GM18907 (cell line): Measurements from ENCODE around the gene SLA2.
"Not testable (repeated sequence)": the region's sequence is repeated elsewhere in the genome, so short reads cannot be mapped to it uniquely, and the experiment has no call there.

Experiments
- ATAC-seq: cut with Tn5 transposase; IDR thresholded peaks from one replicate; pipeline ENCODE4 v1.9.1; 2021; ENCODE audit warnings: mild to moderate bottlenecking, moderate library complexity; ENCODE audit not compliant: unreplicated experiment

The SLA2 gene

DNA sequence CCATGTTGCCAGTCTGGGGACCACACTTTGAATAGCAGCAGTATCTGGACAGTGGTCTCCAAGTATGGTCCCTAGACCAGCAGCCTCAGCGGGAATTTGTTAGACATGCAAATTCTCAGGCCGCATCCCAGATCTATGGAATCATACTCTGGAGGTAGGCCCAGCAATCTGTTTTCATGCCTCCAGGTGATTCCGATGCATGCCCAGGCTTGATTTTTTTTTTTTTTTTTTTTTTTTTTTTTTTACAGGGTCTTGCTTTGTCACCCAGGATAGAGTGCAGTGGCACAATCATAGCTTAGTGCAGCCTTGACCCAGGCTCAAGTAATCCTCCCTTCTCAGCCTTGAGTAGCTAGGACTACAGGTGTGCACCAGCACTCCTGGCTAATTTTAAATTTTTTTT lies 682 bp upstream of the SLA2 start:
- no peak for ATAC-seq

DNA sequence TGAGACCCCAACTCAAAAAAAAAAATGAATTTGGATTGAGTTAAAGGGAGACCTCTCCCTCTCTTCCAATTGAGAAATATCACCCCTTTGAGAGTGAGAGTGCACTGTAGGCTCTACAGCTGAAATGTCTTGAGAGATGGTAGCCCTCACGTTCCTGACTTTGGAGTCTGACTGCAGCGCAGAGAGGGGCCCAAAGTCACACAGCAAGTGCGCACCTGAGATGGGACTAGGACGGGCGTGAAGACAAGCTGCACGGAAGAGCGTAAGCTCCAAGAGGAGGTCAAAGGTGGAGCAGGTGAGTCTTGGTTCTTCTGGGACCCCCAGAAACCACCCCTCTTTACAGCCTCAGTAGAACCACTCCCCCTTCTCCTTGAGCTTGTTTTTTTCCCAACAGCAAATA lies 643 bp downstream of the SLA2 start:
- no peak for ATAC-seq

DNA sequence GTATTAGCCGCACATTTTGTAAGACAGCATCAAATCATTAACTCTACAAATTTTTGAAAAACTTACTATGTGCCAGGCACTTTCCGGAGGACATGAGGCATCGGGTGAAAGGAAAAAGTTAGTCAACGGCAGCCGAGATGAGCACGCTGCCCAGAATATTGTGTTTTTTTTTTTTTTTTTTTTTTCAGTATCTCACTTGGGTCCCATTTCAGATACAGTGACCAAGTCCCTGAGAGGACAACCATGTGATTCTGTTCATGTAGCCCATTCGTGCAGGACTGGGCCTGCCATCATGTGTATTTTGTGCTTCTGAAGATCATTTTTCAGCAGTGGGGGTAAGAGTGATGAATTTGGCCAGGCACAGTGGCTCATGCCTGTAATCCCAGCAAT lies 1.3 kb downstream of the SLA2 start:
- ATAC-seq: no peak

DNA sequence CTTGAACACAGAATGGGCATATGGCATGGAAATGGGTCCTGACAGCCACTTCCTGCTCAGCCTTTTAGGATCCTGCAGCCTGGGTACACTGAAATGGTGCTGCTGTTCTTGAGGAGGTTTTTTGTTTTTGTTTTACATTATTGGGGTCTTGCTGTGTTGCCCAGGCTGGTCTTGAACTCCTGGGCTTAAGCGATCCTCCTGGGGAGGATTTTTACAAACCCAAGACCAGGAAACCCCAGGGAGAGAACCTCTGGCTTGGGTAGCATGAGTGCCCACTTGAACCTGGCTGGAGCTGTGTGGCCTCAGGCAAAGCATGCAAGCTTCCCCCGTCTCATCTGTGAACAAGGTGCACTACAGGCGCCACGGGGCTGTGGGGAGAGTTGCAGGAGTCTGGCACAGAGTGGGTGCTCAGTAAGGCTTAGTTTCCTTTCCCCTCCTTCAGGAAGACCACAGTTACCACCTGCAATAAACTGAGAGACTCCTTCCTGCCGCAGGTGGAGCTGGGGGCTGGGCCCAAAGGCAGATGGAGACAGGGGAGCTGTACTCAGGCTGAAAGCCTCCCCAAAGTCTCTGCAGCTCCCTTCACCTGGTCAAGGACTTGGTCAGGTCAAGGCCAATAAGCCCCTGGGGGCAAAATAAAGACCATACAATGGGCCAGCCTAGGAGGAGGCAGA lies 1.8 kb downstream of the SLA2 start:
- no peak for ATAC-seq

DNA sequence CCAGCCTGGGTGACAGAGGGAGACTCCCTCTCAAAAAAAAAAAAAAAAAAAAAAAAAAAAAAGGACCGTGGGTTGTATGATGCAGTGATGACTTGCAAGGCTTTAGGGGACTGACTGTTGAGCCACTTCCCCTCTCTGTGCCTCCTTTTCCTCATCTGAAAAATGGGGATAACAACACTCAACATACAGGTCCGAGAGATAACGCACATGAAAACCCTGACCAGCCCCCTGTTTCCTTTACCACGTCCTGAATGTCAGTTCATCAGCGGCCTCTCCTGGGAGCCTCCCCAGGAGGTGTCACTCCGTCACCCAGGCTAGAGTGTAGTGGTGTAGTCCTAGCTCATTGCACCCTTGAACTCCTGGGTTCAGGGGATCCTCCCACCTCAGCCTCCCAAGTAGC lies 3.9 kb downstream of the SLA2 start:
- no peak for ATAC-seq

DNA sequence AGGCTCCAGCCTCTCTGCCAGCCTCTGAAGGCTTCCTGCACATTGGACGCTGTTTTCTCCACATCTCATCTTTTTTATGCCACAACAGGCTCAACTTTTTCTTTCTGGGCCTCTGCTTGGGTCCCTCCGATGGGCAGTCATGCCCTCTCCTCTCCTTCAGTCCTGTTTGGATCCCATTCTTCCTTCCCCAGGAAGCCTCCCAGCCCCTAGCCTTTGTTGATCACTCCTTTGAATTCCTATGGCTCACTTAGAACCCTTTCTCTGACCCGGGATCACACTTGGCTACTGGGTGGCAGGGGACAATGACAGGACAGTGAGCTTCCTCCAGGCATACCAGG lies 4.5 kb downstream of the SLA2 start:
- no peak for ATAC-seq

DNA sequence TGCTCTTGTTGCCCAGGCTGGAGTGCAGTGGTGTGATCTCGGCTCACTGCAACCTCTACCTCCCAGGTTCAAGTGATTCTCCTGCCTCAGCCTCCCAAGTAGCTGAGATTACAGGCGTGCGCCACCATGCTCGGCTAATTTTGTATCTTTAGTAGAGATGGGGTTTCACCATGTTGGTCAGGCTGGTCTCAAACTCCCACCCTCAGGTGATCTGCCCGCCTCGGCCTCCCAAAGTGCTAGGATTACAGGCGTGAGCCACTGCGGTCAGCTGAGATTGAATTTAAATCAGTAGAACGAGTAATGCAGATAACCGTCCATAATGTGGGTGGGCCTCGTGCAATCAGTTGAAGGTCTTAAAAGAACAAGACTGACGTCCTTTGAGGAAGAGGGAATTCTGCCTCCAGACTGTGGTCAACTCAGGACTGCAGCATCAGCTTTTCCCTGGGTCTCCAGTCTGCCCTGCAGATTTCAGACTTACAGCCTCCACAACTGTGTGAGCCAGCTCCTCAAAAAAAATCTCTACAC lies 7.1 kb downstream of the SLA2 start:
- not testable (repeated sequence) for ATAC-seq

DNA sequence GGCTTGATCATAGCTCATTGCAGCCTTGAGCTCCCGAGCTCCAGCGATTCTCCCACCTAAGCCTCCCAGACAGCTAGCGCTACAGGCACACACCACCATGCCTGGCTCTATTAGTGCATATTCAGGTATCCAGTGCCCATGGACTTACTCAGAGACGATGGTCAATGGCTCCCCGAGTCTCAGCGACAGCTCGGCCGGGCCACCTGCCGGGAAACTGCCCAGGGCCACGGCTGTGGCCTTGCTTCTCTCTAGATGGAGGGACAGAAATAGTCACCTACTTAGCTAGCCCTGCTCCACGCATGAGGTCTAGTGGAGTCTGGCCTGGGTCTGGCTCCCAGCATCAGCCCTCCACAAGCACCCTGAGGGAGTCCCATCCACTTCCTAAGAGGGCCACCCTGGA lies 11.7 kb downstream of the SLA2 start:
- no peak for ATAC-seq

DNA sequence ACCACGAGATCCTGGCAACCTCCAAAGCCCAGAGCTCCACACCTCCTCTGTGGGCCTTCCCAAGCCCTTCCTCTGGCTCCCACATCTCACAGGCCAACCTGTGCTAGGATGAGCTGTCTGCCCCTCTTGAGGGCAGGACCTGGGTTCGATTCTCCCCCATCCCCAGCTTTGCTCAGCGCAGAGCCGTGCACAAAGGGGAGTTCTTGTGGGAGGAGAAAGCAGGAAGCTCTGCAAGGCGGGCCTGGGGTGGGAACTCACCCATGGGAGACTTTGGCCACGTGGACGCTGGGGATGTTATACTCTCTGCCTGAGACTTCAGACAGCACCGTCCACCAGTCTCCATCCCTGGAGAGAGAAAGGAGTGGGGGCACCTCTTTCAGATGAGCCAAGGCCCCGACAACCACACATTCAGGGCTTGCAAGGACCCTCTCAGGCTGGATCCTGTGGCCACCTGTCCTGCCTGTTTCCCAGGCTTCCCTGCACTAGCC lies 12.7 kb downstream of the SLA2 start:
- ATAC-seq: no peak

DNA sequence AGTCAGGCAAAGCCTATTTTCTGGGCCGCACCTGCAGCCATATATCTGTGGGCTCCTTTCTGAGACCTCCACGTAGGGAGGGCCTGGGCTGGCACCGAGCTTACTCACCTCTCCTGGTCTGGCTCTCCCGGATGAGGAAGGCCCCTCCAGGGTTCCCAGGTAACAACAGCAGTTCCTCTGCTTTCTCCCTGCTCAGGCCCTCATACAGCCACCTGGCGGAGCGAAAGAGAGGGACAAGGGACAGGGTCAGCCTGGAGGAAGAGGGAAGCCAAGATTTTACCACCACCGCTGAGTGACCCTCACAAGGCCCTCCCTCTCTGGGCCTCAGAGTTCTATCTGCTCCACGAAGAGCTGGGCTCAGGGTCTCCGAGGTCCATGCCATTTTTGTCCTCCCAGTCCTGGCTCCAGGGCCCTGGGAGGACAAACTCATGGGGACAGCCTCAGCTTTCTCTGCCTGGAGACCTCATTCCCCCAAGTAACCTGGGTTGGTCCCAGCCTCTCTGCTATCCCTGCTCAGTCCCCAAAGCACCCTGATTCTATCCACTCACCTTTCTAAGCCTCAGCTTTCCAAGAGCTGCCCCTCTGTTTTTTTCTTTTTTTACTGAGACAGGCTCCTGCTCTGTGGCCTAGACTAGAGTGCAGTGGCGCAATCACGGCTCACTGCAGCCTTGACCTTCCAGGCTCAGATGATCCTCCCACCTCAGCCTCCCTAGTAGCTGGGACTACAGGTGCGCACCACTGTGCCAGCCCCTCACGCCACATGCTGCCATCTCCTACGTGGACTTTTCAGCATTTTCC lies 13.3 kb downstream of the SLA2 start:
- no peak for ATAC-seq

DNA sequence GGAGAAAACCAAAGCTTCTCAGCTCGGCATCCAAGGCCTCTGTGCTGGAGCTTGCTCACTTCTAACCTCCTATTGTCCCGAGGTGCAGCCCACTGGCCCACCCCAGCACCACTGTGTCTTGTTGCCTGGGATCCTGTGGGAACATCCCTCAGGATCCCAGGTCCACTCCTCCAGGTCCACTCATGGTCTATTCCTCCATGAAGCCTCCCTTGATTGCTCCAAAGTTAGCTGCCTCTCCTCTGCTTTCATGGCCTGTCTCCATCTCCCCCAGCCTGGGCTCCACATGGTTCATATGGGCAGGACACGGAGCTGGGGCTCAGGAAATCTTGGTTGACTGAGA lies 13.9 kb downstream of the SLA2 start:
- ATAC-seq: no peak

DNA sequence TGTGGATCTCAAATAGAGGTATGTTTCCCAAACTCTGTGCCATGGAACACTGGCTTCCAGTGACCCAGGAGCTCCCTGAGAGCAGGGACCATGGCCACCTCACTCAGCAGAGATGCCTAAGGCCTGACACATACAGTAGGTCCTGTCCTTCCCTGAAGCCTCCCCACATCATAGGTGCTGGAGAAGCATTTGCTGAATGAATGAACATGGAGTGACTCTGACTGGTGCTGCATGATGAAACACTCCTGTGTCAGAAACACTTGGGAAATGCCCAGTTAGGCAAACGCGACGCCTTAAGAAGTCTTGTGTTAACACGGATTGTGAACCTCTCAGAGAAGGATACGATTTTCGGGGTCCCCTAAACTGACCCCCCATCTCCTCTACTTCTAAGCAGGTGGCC lies 14.3 kb downstream of the SLA2 start:
- ATAC-seq: no peak

DNA sequence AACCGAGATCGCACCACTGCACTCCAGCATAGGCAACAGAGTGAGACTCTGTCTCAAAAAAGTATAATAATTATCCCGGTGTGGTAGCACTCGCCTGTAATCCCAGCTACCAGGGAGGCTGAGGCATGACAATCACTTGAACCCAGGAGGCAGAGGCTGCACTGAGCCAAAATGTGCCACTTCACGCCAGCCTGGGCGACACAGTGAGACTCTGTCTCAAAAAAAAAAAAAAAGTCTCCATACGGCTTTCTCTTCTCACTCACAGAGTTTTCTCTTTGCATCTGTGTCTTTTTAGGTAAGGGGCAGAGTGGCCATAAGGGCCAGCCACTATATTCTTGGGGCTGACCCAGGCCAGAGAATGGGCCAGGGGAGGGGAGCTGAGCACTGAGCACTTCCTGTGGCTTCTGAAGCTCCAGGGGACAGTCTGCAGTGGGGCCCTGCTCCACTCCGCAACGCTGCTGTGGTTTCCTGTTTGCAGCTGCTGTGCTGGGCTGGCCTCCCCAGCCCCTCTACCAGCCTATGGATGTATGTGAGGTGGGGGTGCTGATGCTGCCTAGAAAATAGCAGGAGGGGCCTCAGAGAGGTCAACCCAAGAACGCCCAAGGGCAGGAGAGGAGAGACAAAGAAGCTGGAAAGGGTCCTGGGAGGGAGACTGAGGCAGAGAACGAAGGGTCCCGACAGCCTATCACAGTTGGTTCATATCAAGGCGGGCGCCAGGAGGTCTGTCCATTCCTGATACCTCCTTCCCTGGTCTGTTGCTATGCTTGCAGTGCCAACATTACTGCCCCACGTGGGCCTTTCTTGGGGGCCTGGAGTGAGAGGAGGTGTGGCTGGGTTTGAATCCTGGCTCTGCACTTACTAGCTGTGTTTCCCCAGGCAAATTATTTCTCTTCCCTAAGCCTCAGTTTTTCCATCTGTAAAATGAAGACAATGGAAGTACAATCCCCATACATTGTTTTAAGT lies 16.0 kb downstream of the SLA2 start:
- ATAC-seq: peak; percentile 72

DNA sequence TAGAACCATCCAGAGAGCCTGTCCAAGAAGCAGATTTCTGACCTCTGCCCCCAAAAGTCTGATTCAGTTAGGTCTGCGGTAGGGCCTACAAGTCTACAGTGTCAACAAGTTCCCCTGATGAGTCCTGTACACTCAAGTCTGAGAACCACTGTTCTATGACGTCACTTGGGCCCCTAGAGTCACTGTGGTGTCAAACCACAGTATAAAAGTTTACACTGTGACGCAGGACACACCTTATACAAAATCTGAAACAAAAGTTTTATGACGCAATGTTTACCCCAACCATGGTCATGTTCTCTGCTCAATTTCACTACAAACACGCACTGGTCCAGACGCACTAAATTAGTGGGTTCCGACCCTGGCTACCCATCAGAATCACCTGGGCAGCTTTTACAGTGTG lies 17.9 kb downstream of the SLA2 start:
- ATAC-seq: no peak

DNA sequence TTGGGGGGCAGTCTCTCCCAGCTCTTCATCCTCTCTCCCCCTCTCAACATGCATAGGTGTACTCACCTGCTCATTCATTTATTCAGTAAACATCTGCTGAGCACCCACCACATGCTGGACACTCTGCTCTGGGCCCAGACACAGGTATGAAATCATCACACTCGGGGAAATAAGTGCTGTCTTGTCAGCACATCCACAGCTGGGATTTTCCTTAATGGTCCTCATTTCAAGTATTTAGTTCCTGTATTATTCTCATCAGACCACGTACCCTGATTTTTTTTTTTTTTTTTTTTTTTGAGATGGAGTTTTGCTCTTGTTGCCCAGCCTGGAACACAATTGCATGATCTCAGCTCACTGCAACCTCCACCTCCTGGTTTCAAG lies 21.1 kb downstream of the SLA2 start:
- ATAC-seq: no peak

DNA sequence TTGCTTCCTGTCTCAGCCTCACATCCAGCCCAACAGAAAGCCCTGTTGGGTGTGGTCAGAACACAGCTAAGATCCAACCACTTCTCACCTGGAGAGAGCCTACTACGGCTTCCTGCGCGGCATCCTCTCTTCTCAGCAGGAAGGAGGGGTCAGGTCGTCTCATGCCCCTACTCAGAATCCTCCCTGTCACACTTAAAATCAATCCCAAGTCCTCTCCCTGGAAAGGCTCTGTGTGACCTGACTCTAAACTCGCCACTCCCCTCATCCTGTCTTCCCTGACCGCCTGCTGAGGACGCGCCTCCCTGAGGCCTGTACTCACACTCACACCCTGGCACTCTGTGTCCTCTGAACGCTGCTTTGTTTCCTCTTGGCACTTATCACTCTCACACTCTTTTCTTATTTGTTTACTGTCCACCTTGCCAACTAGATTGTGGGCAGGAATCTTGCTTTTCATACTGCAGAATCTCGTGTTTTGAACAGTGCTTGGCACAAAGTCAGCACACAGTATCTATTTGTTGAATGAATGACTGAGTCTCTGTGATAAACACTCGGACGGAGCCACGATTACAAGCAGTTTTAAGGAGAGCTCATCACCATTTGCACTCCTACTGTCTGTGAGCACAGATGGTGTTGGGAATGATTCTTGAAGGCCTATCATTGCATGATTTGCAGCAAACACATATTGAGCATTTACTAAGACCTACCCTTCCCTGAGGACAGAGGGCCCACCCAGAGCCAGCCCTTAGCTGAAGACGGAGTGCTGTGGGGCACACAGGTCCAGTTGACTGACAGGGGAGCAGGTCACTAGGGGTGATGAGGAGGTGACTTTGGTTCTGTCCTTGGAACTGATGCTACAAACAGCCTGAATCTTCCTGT lies 21.7 kb downstream of the SLA2 start:
- no peak for ATAC-seq

DNA sequence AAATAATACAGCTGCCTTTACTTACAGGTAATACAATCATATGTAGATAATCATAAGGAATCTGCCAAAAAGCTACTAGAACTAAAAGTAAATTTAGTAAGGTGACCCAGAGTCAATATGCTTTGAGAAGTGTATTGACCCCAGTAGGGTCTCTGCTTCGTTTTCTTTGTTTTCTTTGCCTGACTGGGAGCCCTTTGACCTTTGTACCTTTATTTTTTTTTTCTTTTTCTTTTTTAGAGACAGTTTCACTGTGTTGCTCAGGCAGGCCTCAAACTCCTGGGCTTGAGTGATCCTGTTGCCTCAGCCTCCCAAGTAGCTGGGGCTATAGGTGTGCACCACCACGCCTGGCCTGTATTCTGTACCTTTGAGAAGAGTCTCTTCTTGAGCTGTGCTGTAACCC lies 22.6 kb downstream of the SLA2 start:
- ATAC-seq: no peak

DNA sequence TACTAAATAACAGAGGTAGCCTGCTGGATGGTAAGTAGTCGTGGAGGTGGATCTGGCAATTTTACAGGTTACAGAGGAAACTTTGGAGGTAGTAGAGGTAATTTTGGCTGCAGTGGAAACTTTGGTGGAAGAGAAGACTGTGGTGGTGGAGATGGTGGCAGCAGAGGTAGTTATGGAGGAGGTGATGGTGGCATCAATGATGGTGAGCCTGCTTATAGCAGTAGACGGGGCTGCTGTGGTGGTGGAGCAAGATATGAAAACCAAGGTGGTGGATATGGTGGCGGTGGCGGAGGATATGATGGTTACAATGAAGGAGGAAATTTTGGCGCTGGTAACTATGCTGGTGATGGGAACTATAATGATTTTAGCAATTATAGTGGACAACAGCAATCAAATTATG lies 25.1 kb downstream of the SLA2 start:
- ATAC-seq: no peak

DNA sequence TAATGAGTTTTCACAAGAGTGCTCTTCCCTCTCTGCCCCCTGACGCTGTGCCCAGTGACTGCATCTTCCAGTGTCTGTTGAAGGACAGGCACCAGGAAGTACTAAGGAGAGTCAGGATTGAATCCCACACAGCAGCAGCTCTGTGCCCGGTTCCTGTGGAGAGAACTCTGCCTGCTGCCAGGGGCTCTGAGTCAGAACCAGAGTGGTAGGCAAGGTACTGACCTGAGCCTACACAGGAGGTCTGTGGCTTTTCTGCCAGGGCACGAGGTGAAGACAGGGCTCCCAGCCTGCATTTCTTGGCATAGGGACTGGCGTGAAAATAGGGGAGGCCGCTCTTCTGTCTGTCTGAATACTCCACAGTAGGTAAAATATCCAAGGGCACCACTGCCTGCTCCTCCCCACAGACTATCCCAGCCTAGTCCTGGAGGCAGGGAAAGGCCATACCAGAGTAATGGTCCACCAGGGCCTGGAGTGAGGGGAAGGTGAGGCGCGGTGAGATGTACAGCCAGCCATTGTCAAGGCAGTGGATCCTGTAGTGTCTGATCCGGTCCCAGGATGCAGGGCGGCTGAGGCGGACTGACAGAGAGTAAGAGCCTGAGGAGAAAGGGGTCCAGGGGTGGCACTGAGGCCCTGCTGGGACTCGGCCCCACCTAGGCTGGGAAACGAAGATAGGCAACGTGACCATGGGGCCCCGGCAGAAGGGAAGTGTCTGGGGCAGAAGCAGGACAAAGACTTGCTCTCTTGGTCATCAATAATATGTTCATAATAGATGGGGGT lies 31.0 kb downstream of the SLA2 start:
- ATAC-seq: no peak

DNA sequence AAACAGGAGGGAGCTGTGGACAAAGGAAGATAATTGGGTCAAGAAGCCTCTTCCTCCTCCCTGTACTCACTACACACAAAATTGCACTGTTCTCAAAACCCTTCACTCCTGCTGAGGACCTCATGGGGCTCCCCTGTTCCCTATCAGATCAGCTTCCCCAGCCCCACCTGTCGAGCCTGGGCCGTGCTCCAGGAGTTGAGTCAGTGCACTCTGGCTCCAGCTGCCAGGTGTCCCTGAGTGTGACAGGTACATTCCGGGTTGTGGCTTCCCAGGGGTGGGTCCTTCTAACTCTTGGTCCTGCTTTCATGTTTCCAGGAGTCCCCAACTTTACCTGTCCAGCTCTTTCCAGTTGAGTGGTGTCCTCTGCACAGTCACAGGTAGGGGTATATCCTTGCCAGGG lies 32.0 kb downstream of the SLA2 start:
- no peak for ATAC-seq
